ENCODE data around the gene IDH3G. TPM values are rescaled to one million over a fixed set of nuclear protein-coding genes. Genes with fewer than 3 reads are reported as not detected.

IDH3G gene
- total RNA-seq, 1 donor from 2014 or later = 70.2 TPM

GRCh38 chrX:153776611-153777045 is 17.5 kb downstream of the IDH3G start:
- intact Hi-C loops (cut with micrococcal nuclease) = no loop called here
- H3K36me3 Mint-ChIP-seq (ENCODE audit: low read depth) = no peaks in the 10 kb centered on the region
- DNase-seq = no peak

GRCh38 chrX:153776120-153776599 is 18.0 kb downstream of the IDH3G start:
- intact Hi-C loops (cut with micrococcal nuclease) = no loop called here
- H3K36me3 Mint-ChIP-seq (ENCODE audit: low read depth) = no peaks in the 10 kb centered on the region

More at GRCh38 chrX:153776611-153777045, 17.5 kb downstream of the IDH3G start:
- H3K27ac Mint-ChIP-seq = no peak overlapping the region
- no peaks in the 10 kb centered on the region for H3K9me3 Mint-ChIP-seq
- peaks cover 6% of the 10 kb centered on the region for H3K27me3 Mint-ChIP-seq
- no peak overlapping the region for H3K4me3 Mint-ChIP-seq
- no peaks in the 10 kb centered on the region for H3K4me1 Mint-ChIP-seq

GRCh38 chrX:153775293-153776119 is 18.7 kb downstream of the IDH3G start:
- no peak overlapping the region for H3K27ac Mint-ChIP-seq
- no peaks in the 10 kb centered on the region for H3K4me1 Mint-ChIP-seq
- H3K9me3 Mint-ChIP-seq = no peaks in the 10 kb centered on the region
- H3K4me3 Mint-ChIP-seq = no peak overlapping the region
- intact Hi-C loops (cut with micrococcal nuclease) = no loop called here
- peaks cover 6% of the 10 kb centered on the region for H3K27me3 Mint-ChIP-seq
- H3K36me3 Mint-ChIP-seq (ENCODE audit: low read depth) = no peaks in the 10 kb centered on the region
- DNase-seq = no peak

More at GRCh38 chrX:153776120-153776599, 18.0 kb downstream of the IDH3G start:
- Mint-ChIP-seq H3K9me3 (no peaks in the 10 kb centered on the region), H3K27me3 (peaks cover 6% of the 10 kb centered on the region), H3K27ac (no peak overlapping the region), H3K4me1 (no peaks in the 10 kb centered on the region), H3K4me3 (no peak overlapping the region)
- no peak for DNase-seq

DNA sequence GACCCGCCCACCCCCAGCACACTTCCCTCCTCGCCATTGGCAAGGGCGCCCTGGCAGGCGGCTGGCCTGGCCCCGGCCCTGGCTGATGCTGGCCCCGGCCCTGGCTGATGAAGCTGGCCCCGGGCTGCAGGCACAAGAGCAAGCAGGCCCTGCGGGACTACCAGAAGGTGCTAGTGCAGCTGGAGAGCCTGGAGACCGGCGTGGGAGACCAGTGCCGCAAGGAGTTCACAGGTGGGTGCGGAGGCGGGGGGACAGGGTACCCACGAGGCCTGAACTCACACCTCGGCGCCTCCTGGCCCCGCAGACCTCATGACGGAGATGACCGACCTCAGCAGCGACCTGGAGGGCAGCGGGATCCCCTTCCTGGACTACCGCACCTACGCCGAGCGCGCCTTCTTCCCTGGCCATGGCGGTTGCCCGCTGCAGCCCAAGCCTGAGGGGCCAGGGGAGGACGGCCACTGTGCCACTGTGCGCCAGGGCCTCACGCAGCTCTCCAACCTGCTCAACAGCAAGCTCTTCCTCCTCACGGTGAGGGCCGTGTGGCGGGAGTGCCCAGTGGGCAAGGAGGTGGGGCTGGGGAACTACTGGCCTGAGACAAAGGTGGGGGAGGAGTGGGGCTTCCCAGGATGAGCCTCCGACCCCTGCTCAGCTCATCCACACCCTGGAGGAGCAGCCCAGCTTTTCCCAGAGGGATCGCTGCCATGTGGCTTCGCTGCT is 19.4 kb downstream of the IDH3G start:
- intact Hi-C loops (cut with micrococcal nuclease) = no loop called here
- no peak overlapping the region for H3K4me3 Mint-ChIP-seq

DNA sequence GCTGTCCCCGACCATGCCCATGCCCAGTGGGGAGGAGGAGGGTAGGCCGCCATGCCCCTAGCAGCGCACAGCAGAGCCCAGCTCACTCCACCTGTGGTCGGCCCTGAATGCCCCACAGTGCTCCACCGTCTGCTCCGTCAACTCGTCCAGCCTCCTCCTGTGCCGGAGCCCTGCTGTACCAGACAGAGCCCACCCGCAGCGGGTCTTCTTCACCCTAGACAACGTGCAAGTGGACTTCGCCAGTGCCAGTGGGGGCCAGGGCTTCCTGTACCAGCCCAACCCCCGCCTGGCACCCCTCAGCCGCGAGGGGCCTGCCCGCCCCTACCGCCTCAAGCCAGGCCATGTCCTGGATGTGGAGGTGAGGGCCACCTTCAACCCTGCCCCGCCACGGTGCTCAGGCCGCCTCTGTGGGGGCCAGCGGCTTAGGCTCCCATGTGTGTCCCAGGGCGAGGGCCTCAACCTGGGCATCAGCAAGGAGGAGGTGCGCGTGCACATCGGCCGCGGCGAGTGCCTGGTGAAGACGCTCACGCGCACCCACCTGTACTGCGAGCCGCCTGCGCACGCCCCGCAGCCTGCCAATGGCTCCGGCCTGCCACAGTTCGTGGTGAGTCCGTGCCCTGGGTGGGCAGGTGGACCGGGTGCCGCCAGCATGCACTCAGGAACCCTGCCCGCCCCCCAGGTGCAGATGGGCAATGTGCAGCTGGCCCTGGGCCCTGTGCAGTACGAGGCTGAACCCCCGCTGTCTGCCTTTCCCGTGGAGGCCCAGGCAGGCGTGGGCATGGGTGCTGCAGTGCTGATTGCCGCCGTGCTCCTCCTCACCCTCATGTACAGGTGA is 20.2 kb downstream of the IDH3G start:
- Mint-ChIP-seq H3K27ac (no peak overlapping the region), H3K9me3 (no peaks in the 10 kb centered on the region), H3K4me1 (no peaks in the 10 kb centered on the region), H3K36me3 (ENCODE audit: low read depth) (no peaks in the 10 kb centered on the region), H3K27me3 (no peaks in the 10 kb centered on the region), H3K4me3 (no peak overlapping the region)
- DNase-seq = no peak
- intact Hi-C loops (cut with micrococcal nuclease) = no loop called here

More for the DNA sequence above, 19.4 kb downstream of the IDH3G start:
- Mint-ChIP-seq H3K36me3 (ENCODE audit: low read depth) (no peaks in the 10 kb centered on the region), H3K9me3 (no peaks in the 10 kb centered on the region), H3K27ac (no peak overlapping the region), H3K27me3 (no peaks in the 10 kb centered on the region), H3K4me1 (no peaks in the 10 kb centered on the region)
- no peak for DNase-seq

DNA sequence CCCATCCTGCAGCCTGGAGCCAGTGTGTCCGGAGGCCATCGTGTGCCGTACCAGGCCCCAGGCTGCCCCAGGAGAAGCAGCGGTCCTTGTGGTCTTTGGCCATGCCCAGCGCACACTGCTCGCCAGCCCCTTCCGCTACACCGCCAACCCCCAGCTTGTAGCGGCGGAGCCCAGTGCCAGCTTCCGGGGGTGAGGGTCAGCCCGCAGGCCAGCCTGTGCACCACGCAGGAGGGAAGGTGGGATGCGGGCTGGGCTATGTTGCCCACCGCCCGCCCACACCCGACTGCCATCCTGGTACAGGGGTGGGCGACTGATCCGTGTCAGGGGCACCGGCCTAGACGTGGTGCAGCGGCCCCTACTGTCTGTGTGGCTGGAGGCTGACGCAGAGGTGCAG is 21.0 kb downstream of the IDH3G start:
- Mint-ChIP-seq H3K4me3 (no peak overlapping the region), H3K4me1 (no peaks in the 10 kb centered on the region), H3K36me3 (ENCODE audit: low read depth) (no peaks in the 10 kb centered on the region), H3K27ac (no peak overlapping the region), H3K9me3 (no peaks in the 10 kb centered on the region), H3K27me3 (no peaks in the 10 kb centered on the region)
- intact Hi-C loops (cut with micrococcal nuclease) = no loop called here
- DNase-seq = no peak

GRCh38 chrX:153772316-153773217 is 21.6 kb downstream of the IDH3G start:
- Mint-ChIP-seq H3K27me3 (no peaks in the 10 kb centered on the region), H3K9me3 (no peaks in the 10 kb centered on the region)
- intact Hi-C loops (cut with micrococcal nuclease) = no loop called here

DNA sequence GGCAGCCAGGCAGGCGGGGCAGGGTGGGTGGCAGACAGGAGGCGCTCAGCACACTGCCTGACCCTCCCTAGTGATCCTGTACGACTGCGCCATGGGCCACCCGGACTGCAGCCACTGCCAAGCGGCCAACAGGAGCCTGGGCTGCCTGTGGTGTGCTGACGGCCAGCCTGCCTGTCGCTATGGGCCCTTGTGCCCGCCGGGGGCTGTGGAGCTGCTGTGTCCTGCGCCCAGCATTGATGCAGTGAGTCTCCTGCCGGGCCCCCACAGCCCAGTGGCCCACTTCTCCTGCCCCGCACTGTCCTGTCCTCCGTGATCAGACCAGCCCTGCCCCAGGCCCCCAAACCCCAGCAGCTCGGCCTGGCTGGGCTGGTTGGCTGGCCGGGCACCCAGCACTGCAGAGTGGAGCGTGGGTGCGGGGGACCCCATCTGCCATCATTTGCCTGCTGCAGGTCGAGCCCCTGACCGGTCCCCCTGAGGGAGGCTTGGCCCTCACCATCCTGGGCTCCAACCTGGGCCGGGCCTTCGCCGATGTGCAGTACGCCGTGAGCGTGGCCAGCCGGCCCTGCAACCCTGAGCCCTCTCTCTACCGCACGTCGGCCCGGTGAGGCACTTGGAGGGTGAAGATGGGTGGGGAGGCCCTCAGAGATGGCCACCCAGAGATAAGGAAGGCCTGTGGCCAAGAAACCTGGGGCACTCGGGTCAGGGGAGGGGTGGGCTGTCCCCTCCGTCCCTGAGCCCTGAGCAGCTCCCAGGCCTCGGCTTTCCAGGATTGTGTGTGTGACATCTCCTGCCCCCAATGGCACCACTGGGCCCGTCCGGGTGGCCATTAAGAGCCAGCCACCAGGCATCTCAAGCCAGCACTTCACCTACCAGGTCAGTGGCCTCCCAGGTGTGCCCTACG is 22.5 kb downstream of the IDH3G start:
- intact Hi-C loops (cut with micrococcal nuclease) = no loop called here
- no peaks in the 10 kb centered on the region for H3K9me3 Mint-ChIP-seq
- no peak for DNase-seq
- H3K27me3 Mint-ChIP-seq = no peaks in the 10 kb centered on the region
- H3K4me1 Mint-ChIP-seq = no peaks in the 10 kb centered on the region
- no peak overlapping the region for H3K27ac Mint-ChIP-seq
- H3K4me3 Mint-ChIP-seq = no peak overlapping the region
- no peaks in the 10 kb centered on the region for H3K36me3 Mint-ChIP-seq (ENCODE audit: low read depth)

More at GRCh38 chrX:153772316-153773217, 21.6 kb downstream of the IDH3G start:
- Mint-ChIP-seq H3K4me3 (no peak overlapping the region), H3K27ac (no peak overlapping the region), H3K4me1 (no peaks in the 10 kb centered on the region), H3K36me3 (ENCODE audit: low read depth) (no peaks in the 10 kb centered on the region)
- DNase-seq = no peak

GRCh38 chrX:153770601-153771414 is 23.4 kb downstream of the IDH3G start:
- Mint-ChIP-seq H3K4me1 (peaks cover 2% of the 10 kb centered on the region), H3K36me3 (ENCODE audit: low read depth) (no peaks in the 10 kb centered on the region), H3K9me3 (no peaks in the 10 kb centered on the region), H3K4me3 (no peak overlapping the region), H3K27ac (no peak overlapping the region), H3K27me3 (no peaks in the 10 kb centered on the region)
- no peak for DNase-seq
- intact Hi-C loops (cut with micrococcal nuclease) = no loop called here

DNA sequence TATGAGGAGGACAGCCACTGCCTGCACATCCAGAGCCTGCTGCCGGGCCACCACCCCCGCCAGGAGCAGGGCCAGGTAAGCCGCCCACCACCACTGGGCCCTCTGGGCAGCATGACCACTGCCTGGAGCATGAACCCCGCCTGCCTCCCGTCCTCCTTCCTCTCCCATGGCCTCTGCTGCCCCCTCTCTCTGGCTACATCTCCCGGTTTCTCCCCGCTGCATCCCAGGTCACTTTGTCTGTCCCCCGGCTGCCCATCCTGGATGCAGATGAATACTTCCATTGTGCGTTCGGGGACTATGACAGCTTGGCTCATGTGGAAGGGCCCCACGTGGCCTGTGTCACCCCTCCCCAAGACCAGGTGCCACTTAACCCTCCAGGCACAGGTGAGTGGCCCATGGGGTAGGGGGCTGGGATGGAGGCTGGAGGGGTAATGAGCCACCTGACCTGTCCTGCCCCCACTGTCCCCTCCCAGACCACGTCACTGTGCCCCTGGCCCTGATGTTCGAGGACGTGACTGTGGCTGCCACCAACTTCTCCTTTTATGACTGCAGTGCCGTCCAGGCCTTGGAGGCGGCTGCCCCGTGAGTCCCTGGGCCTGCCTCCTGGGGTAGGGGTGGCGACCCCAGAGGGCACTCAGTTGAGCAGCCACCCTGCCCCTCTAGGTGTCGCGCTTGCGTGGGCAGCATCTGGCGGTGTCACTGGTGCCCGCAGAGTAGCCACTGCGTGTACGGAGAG is 24.1 kb downstream of the IDH3G start:
- Mint-ChIP-seq H3K4me1 (peaks cover 2% of the 10 kb centered on the region), H3K9me3 (no peaks in the 10 kb centered on the region), H3K4me3 (no peak overlapping the region), H3K27ac (no peak overlapping the region), H3K27me3 (no peaks in the 10 kb centered on the region), H3K36me3 (ENCODE audit: low read depth) (no peaks in the 10 kb centered on the region)
- intact Hi-C loops (cut with micrococcal nuclease) = no loop called here
- DNase-seq = no peak

GRCh38 chrX:153769158-153769864 is 24.9 kb downstream of the IDH3G start:
- no peak overlapping the region for H3K4me3 Mint-ChIP-seq
- peaks cover 2% of the 10 kb centered on the region for H3K4me1 Mint-ChIP-seq
- no peak overlapping the region for H3K27ac Mint-ChIP-seq
- H3K9me3 Mint-ChIP-seq = no peaks in the 10 kb centered on the region
- intact Hi-C loops (cut with micrococcal nuclease) = no loop called here
- H3K27me3 Mint-ChIP-seq = no peaks in the 10 kb centered on the region
- no peaks in the 10 kb centered on the region for H3K36me3 Mint-ChIP-seq (ENCODE audit: low read depth)
- DNase-seq = no peak
